A549 (cell line): ENCODE measurements around the gene ZXDC. TPM values are rescaled to one million over a fixed set of nuclear protein-coding genes. Genes with fewer than 3 reads are reported as not detected.

Experiments used
- ATAC-seq, 2 experiments: fragments of 200-7000 bp in 1 of 2; fragments of >200 bp in 1 of 2; cut with Nextera tagmentation in 1 of 2; cut with Tn5 transposase in 1 of 2; 3 replicates each; pipeline versions ENCODE4 v1.8.0 to v1.9.1; 2018 to 2020; ENCODE audit warnings: mild to moderate bottlenecking in 1 of 2, moderate library complexity in 1 of 2
- CTCF ChIA-PET: fragments of 300-600 bp; sonication (Branson Sonifier 250); formaldehyde crosslinking; extraction: SDS; loops from one replicate; lab custom pipeline; 2021; ENCODE audit warnings: antibody characterized with exemption, inconsistent platforms; lab: Yijun Ruan, JAX
- POLR2A ChIA-PET: fragments of 350-600 bp; formaldehyde crosslinking; extraction: SDS; loops from one replicate; lab custom pipeline; 2021; ENCODE audit warnings: antibody characterized with exemption, inconsistent platforms; lab: Yijun Ruan, JAX
- DNase-seq, 2 experiments: peaks; one replicate each; pipeline versions ENCODE4 v3.0.0 to v3.0.0-alpha.2; 2011 to 2016; ENCODE audit warnings: low read depth in 1 of 2, low spot score in 1 of 2
- FAIRE-seq: peaks from 2 replicates; lab custom pipeline; 2011; peaks lifted over from hg19 to GRCh38; lab: Jason Lieb, UNC
- H3K27ac ChIP-seq, 2 experiments: fragments of >200 bp; sonication (Bioruptor Twin); formaldehyde crosslinking; 3 replicates each; pipeline ENCODE4 v1.5.1; 2016 to 2017
- H3K4me1 ChIP-seq: fragments of >200 bp; sonication (Bioruptor Twin); formaldehyde crosslinking; 3 replicates; pipeline ENCODE4 v1.6.1; 2016
- H3K4me2 ChIP-seq: fragments of >200 bp; sonication (Bioruptor Twin); formaldehyde crosslinking; 3 replicates; pipeline ENCODE4 v1.6.1; 2016
- H3K4me3 ChIP-seq: fragments of >200 bp; sonication (Bioruptor Twin); formaldehyde crosslinking; 3 replicates; pipeline ENCODE4 v1.5.1; 2016
- H3K9me3 ChIP-seq: fragments of >200 bp; sonication (Bioruptor Twin); formaldehyde crosslinking; 3 replicates; pipeline ENCODE4 v1.6.1; 2016
- BHLHE40 ChIP-seq: IDR thresholded peaks from 2 replicates; pipeline ENCODE4 v1.6.1; 2012; ENCODE audit warnings: low read depth, low read length, inconsistent platforms
- CBX2 ChIP-seq: fragments of 200-600 bp; sonication (generic); IDR thresholded peaks from 2 replicates; pipeline ENCODE4 v1.6.1; 2016; ENCODE audit warnings: low read depth, mild to moderate bottlenecking, borderline replicate concordance
- CBX8 ChIP-seq: fragments of 200-600 bp; sonication (generic); IDR thresholded peaks from 2 replicates; pipeline ENCODE4 v1.6.1; 2016
- CEBPB ChIP-seq, 2 experiments: fragments of >200 bp in 1 of 2; sonication (Bioruptor Twin) in 1 of 2; formaldehyde crosslinking in 1 of 2; IDR thresholded peaks; 2 replicates each; pipeline ENCODE4 v1.6.1; 2012 to 2016
- EHF ChIP-seq: fragments of 250-450 bp; sonication (Bioruptor Pico); IDR thresholded peaks from 2 replicates; pipeline ENCODE4 v1.5.0; 2020; ENCODE audit warnings: mild to moderate bottlenecking
- EP300 ChIP-seq, 2 experiments: fragments of >200 bp; sonication (Bioruptor Twin); formaldehyde crosslinking; IDR thresholded peaks; 2 replicates in 1 of 2; 3 replicates in 1 of 2; pipeline ENCODE4 v1.6.1; 2016 to 2017
- ESRRA ChIP-seq: fragments of 150-350 bp; IDR thresholded peaks from 2 replicates; pipeline ENCODE4 v1.6.1; 2014; ENCODE audit warnings: mild to moderate bottlenecking, low read length, borderline replicate concordance
- HDAC2 ChIP-seq: fragments of 200-600 bp; sonication (generic); IDR thresholded peaks from 2 replicates; pipeline ENCODE4 v1.6.1; 2016
- HEYL ChIP-seq: fragments of 250-450 bp; sonication (Bioruptor Pico); IDR thresholded peaks from 2 replicates; pipeline ENCODE4 v1.8.0; 2021; ENCODE audit warnings: mild to moderate bottlenecking, moderate library complexity
- HOXB13 ChIP-seq: fragments of 250-450 bp; sonication (Bioruptor Pico); IDR thresholded peaks from 2 replicates; pipeline ENCODE4 v1.5.0; 2020; ENCODE audit warnings: low read depth, mild to moderate bottlenecking, moderate library complexity
- JUN ChIP-seq, 2 experiments: fragments of >200 bp; sonication (Bioruptor Twin); formaldehyde crosslinking; IDR thresholded peaks; 2 replicates in 1 of 2; 3 replicates in 1 of 2; pipeline ENCODE4 v1.6.1; 2016 to 2017
- JUNB ChIP-seq: fragments of >200 bp; sonication (Bioruptor Twin); formaldehyde crosslinking; IDR thresholded peaks from 2 replicates; pipeline ENCODE4 v1.6.1; 2016
- KDM1A ChIP-seq: fragments of 200-600 bp; sonication (generic); IDR thresholded peaks from 2 replicates; pipeline ENCODE4 v1.6.1; 2016; ENCODE audit warnings: low read depth, mild to moderate bottlenecking
- MYC ChIP-seq: IDR thresholded peaks from 2 replicates; pipeline ENCODE4 v1.6.1; 2012; ENCODE audit warnings: mild to moderate bottlenecking, inconsistent platforms, low read length, improper control_type of control experiment, borderline replicate concordance
- NFE2L2 ChIP-seq: fragments of 150-350 bp; conservative IDR thresholded peaks from 2 replicates; pipeline ENCODE4 v1.6.1; 2014; ENCODE audit warnings: low read length
- NPAS2 ChIP-seq: fragments of 250-450 bp; sonication (Bioruptor Pico); IDR thresholded peaks from 2 replicates; pipeline ENCODE4 v1.8.0; 2022; ENCODE audit warnings: mild to moderate bottlenecking, moderate library complexity, borderline replicate concordance
- RCOR1 ChIP-seq: fragments of 150-350 bp; IDR thresholded peaks from 2 replicates; pipeline ENCODE4 v1.6.1; 2014; ENCODE audit warnings: antibody characterized with exemption, low read length, low read depth
- RFX5 ChIP-seq: fragments of 450-650 bp; IDR thresholded peaks from 2 replicates; pipeline ENCODE4 v1.7.1; 2014; ENCODE audit warnings: antibody characterized with exemption, mild to moderate bottlenecking, moderate library complexity
- RNF2 ChIP-seq: fragments of 200-600 bp; sonication (generic); IDR thresholded peaks from 2 replicates; pipeline ENCODE4 v1.6.1; 2016; ENCODE audit warnings: low read depth, mild to moderate bottlenecking, antibody characterized with exemption, moderate library complexity, borderline replicate concordance
- SMC3 ChIP-seq: fragments of >200 bp; sonication (Bioruptor Twin); formaldehyde crosslinking; IDR thresholded peaks from 3 replicates; pipeline ENCODE4 v1.6.1; 2018; ENCODE audit warnings: inconsistent platforms
- ZFP36 ChIP-seq: fragments of 450-650 bp; IDR thresholded peaks from 2 replicates; pipeline ENCODE4 v1.6.1; 2014; ENCODE audit warnings: borderline replicate concordance; ENCODE audit not compliant: partially characterized antibody
- WGBS: methylation state at CpG from one replicate; pipeline ENCODE4 v1.1.6; 2017; ENCODE audit errors: missing lambda C conversion rate; 5-methylcytosine and 5-hydroxymethylcytosine counted together
- polyA plus RNA-seq, 4 experiments: library from polyadenylated mRNA; depleted of rRNA in 3 of 4; stranded (reverse); fragments of >200 nt; fragmentation: RNase III in 1 of 4; extraction: RNeasy Plus Mini Kit Qiagen cat#74134 plus additional on column Dnase treatment in 1 of 4; gene quantifications; 2 replicates in 3 of 4; 3 replicates in 1 of 4; pipeline ENCODE4 v1.2.3, GENCODE V29; 2011 to 2017
- TF ChIP-seq, protein P1 (sequence below): IDR thresholded peaks from 2 replicates; pipeline ENCODE4 v1.6.1; 2012; ENCODE audit warnings: low read depth, borderline replicate concordance
- TF ChIP-seq, protein P2 (sequence below): fragments of 250-450 bp; sonication (Bioruptor Pico); IDR thresholded peaks from 2 replicates; pipeline ENCODE4 v1.5.0; 2020; ENCODE audit warnings: low read depth, mild to moderate bottlenecking, moderate library complexity
- TF ChIP-seq, protein P3 (sequence below): fragments of 200-600 bp; sonication (generic); IDR thresholded peaks from 2 replicates; pipeline ENCODE4 v1.6.1; 2016; ENCODE audit warnings: antibody characterized with exemption, mild to moderate bottlenecking, moderate library complexity

ZXDC gene
- polyA plus RNA-seq, 2 of the 4 experiments (the other 2 are of a cell fraction), result 6.0 to 8.5 TPM

DNA sequence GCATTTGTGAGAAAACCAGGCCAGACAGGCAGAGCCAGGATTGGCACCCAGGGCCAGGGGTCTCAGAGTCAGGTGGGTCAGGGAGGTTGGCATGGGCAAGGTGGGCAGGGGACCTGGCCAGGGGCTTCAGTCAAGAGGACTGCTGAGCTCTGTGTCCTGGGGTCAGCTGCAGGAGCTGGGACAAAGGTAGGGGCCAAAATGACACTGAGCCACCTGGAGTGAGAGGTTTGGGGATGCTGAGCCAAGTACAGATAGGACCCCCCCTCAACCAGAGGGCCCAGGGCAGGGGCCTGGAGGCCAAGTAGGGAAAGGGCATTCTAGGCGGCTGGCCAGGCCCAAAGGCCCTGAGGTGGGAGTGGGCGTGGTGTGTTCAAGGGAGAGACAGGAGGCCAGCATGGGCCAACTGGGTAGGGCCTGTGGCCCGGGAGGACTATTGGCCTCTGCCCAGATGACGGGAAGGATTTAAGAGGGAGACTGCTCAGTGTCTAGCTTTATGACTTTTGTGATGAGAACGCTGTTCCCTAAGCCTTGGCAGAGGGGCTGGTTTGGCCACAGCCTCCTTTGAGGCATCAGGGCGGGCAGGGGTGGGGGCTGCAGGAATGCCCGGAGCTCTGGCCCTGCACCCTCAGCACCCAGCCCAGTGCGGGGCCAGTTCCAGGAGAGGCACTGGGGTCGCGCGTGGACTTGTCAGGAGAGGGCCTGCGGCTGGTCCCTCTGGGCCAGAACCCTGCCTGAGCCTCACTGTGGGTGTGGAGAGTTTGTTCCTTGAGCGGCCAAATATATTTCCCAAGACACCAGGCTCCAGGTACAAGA, 77.9 kb downstream of the ZXDC start:
- 69% methylated on average over 3 of the region's 13 CpGs for WGBS
- no peak for DNase-seq
- POLR2A ChIA-PET, result no interaction called here
- H3K9me3 ChIP-seq, result no peaks in the 10 kb centered on the region
- TF ChIP-seq RFX5 (no peak), NPAS2 (CRISPR knock-in tag) (no peak), RNF2 (no peak), EHF (CRISPR knock-in tag) (no peak), HOXB13 (CRISPR knock-in tag) (no peak), RCOR1 (no peak), HEYL (CRISPR knock-in tag) (no peak), EP300 (IDR thresholded peaks at IDR 0.05) (no peak), ESRRA (no peak), JUN (IDR thresholded peaks at IDR 0.05) (no peak), MYC (no peak), BHLHE40 (no peak), SMC3 (no peak), NFE2L2 (no peak)
- TF ChIP-seq, protein P1, sequence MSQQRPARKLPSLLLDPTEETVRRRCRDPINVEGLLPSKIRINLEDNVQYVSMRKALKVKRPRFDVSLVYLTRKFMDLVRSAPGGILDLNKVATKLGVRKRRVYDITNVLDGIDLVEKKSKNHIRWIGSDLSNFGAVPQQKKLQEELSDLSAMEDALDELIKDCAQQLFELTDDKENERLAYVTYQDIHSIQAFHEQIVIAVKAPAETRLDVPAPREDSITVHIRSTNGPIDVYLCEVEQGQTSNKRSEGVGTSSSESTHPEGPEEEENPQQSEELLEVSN, result no peak
- TF ChIP-seq, protein P2, sequence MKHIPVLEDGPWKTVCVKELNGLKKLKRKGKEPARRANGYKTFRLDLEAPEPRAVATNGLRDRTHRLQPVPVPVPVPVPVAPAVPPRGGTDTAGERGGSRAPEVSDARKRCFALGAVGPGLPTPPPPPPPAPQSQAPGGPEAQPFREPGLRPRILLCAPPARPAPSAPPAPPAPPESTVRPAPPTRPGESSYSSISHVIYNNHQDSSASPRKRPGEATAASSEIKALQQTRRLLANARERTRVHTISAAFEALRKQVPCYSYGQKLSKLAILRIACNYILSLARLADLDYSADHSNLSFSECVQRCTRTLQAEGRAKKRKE (CRISPR knock-in tag), result no peak
- TF ChIP-seq, protein P3, sequence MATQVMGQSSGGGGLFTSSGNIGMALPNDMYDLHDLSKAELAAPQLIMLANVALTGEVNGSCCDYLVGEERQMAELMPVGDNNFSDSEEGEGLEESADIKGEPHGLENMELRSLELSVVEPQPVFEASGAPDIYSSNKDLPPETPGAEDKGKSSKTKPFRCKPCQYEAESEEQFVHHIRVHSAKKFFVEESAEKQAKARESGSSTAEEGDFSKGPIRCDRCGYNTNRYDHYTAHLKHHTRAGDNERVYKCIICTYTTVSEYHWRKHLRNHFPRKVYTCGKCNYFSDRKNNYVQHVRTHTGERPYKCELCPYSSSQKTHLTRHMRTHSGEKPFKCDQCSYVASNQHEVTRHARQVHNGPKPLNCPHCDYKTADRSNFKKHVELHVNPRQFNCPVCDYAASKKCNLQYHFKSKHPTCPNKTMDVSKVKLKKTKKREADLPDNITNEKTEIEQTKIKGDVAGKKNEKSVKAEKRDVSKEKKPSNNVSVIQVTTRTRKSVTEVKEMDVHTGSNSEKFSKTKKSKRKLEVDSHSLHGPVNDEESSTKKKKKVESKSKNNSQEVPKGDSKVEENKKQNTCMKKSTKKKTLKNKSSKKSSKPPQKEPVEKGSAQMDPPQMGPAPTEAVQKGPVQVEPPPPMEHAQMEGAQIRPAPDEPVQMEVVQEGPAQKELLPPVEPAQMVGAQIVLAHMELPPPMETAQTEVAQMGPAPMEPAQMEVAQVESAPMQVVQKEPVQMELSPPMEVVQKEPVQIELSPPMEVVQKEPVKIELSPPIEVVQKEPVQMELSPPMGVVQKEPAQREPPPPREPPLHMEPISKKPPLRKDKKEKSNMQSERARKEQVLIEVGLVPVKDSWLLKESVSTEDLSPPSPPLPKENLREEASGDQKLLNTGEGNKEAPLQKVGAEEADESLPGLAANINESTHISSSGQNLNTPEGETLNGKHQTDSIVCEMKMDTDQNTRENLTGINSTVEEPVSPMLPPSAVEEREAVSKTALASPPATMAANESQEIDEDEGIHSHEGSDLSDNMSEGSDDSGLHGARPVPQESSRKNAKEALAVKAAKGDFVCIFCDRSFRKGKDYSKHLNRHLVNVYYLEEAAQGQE, result no peak
- TF ChIP-seq, all 56 proteins: peak for 0
- ATAC-seq (no peak), FAIRE-seq (no peak)
- CTCF ChIA-PET, result interaction anchor here (3.6 to 11.1 kb wide), 2 partner anchors 8 to 265 kb away, joined by 16 to 110 read pairs; no protein-coding TSS in a partner anchor
- Histone ChIP-seq H3K4me3 (no peak overlapping the region), H3K4me2 (no peak overlapping the region), H3K4me1 (no peaks in the 10 kb centered on the region), H3K27ac (no peak overlapping the region)

DNA sequence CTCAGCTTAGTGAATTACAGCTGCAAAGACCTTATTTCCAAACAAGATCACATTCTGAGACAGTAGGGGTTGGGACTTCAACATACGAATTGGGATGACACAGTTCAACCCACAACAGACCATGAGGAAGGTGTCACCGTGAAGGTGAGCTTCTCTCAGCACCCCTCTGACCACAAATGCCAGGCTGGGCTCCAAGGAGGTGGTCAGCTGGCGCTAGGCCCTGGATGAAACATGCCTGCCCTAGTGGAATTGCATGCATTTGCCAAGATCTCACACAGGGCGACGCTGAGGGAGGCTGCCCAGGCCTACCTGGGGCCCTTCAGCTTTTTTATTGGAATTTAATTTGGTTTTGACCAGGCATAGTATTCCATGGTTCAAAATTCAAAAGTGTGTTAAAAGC, 79.2 kb downstream of the ZXDC start:
- Histone ChIP-seq H3K4me3 (no peak overlapping the region), H3K4me1 (no peaks in the 10 kb centered on the region), H3K4me2 (no peak overlapping the region), H3K9me3 (no peaks in the 10 kb centered on the region), H3K27ac (no peak overlapping the region)
- TF ChIP-seq CBX8, result no peak
- no peak for TF ChIP-seq CEBPB (IDR thresholded peaks at IDR 0.05)
- no peak for TF ChIP-seq NPAS2 (CRISPR knock-in tag)
- TF ChIP-seq RCOR1, result no peak
- TF ChIP-seq CBX2, result no peak
- TF ChIP-seq HDAC2, result no peak
- TF ChIP-seq KDM1A, result no peak
- TF ChIP-seq ZFP36, result no peak
- no peak for TF ChIP-seq ESRRA
- TF ChIP-seq JUNB, result no peak
- no peak for DNase-seq
- WGBS, result 53% methylated on average over 5 of the region's 5 CpGs
- CTCF ChIA-PET, result interaction anchor here (1.5 to 11.1 kb wide), 2 partner anchors 11 to 264 kb away, joined by 3 to 110 read pairs; no protein-coding TSS in a partner anchor
- ATAC-seq, result no peak
- POLR2A ChIA-PET, result no interaction called here
- no peak for FAIRE-seq
